Skin epidermis (tissue), 12 donors: ENCODE data around the gene ASTN2.

Experiments used
- H3K27ac ChIP-seq, 21 experiments: fragments of 200-600 bp; sonication (generic) in 11 of 21; one replicate each; pipeline ENCODE4 v1.5.0; 2020; ENCODE audit warnings: mild to moderate bottlenecking in 3 of 21, inconsistent platforms in 2 of 21, moderate library complexity in 2 of 21
- H3K4me3 ChIP-seq, 7 experiments: fragments of 200-600 bp; sonication (generic) in 2 of 7; one replicate each; pipeline ENCODE4 v1.5.0; 2020; ENCODE audit warnings: inconsistent platforms in 2 of 7, mild to moderate bottlenecking in 2 of 7, moderate library complexity in 1 of 7

The ASTN2 gene

GRCh38 chr9:116585896-116586295 is 829.0 kb downstream of the ASTN2 start:
- H3K27ac ChIP-seq, result no peak overlapping the region
- no peak overlapping the region for H3K4me3 ChIP-seq

GRCh38 chr9:116585204-116585603 is 829.7 kb downstream of the ASTN2 start:
- no peak overlapping the region for H3K27ac ChIP-seq
- no peak overlapping the region for H3K4me3 ChIP-seq

GRCh38 chr9:116580853-116581252 is 834.0 kb downstream of the ASTN2 start:
- Histone ChIP-seq H3K4me3 (no peak overlapping the region), H3K27ac (peak overlapping the region in 4 of 21 experiments; percentile 2 to 36 (median 13))

- Histone ChIP-seq H3K4me3 (no peak overlapping the region), H3K27ac (no peak overlapping the region)
These were observed 838.5 kb downstream of the ASTN2 start for GRCh38 chr9:116576386-116576785.

GRCh38 chr9:116574027-116574679 is 840.7 kb downstream of the ASTN2 start:
- Histone ChIP-seq H3K27ac (no peak overlapping the region), H3K4me3 (no peak overlapping the region)

- Histone ChIP-seq H3K4me3 (no peak overlapping the region), H3K27ac (no peak overlapping the region)
These were observed 842.6 kb downstream of the ASTN2 start for GRCh38 chr9:116572095-116572748.

GRCh38 chr9:116569111-116569510 is 845.7 kb downstream of the ASTN2 start:
- H3K27ac ChIP-seq, result no peak overlapping the region
- no peak overlapping the region for H3K4me3 ChIP-seq

GRCh38 chr9:116566677-116567488 is 848.0 kb downstream of the ASTN2 start:
- Histone ChIP-seq H3K27ac (peak overlapping the region in 1 of 21 experiments; percentile 37), H3K4me3 (no peak overlapping the region)

- no peak overlapping the region for H3K4me3 ChIP-seq
- H3K27ac ChIP-seq, result no peak overlapping the region
These were observed 848.9 kb downstream of the ASTN2 start for GRCh38 chr9:116565986-116566385.

GRCh38 chr9:116564266-116564793 is 850.5 kb downstream of the ASTN2 start:
- no peak overlapping the region for H3K4me3 ChIP-seq
- no peak overlapping the region for H3K27ac ChIP-seq

- Histone ChIP-seq H3K27ac (no peak overlapping the region), H3K4me3 (no peak overlapping the region)
These were observed 855.9 kb downstream of the ASTN2 start for GRCh38 chr9:116558818-116559540.

- H3K4me3 ChIP-seq, result no peak overlapping the region
These were observed 856.8 kb downstream of the ASTN2 start for GRCh38 chr9:116558035-116558434.

GRCh38 chr9:116555556-116556155 is 859.2 kb downstream of the ASTN2 start:
- no peak overlapping the region for H3K4me3 ChIP-seq
- H3K27ac ChIP-seq, result no peak overlapping the region

More at GRCh38 chr9:116558035-116558434, 856.8 kb downstream of the ASTN2 start:
- H3K27ac ChIP-seq, result no peak overlapping the region

- no peak overlapping the region for H3K4me3 ChIP-seq
- H3K27ac ChIP-seq, result no peak overlapping the region
These were observed 859.7 kb downstream of the ASTN2 start for GRCh38 chr9:116555119-116555518.

GRCh38 chr9:116550696-116551436 is 864.0 kb downstream of the ASTN2 start:
- peak overlapping the region in 10 of 21 experiments; percentile 10 to 76 (median 40) for H3K27ac ChIP-seq
- H3K4me3 ChIP-seq, result no peak overlapping the region

- Histone ChIP-seq H3K27ac (peak overlapping the region in 12 of 21 experiments; percentile 0 to 76 (median 48)), H3K4me3 (no peak overlapping the region)
These were observed 864.8 kb downstream of the ASTN2 start for GRCh38 chr9:116549786-116550660.

- Histone ChIP-seq H3K4me3 (no peak overlapping the region), H3K27ac (peak overlapping the region in 10 of 21 experiments; percentile 15 to 76 (median 56))
These were observed 865.7 kb downstream of the ASTN2 start for GRCh38 chr9:116549061-116549664.
